A673 (cell line): Measurements from ENCODE around the gene UBA7. TPM values are rescaled to one million over a fixed set of nuclear protein-coding genes. Genes with fewer than 3 reads are reported as not detected.
A peak's percentile ranks its signal among the peaks of the same experiment; 100 is the strongest.

Experiments used
- BruUV-seq: library from RNA; stranded (reverse); fragments of 400-500 nt; replicated peaks from 2 replicates; lab custom pipeline; 2021; lab: Mats Ljungman, UMichigan
- CTCF ChIA-PET: fragments of 300-600 bp; sonication (Branson Sonifier 250); formaldehyde crosslinking; loops from one replicate; lab custom pipeline; 2022; ENCODE audit warnings: antibody characterized with exemption; lab: Charles Lee
- POLR2A ChIA-PET: fragments of 300-600 bp; sonication (Branson Sonifier 250); formaldehyde crosslinking; loops from one replicate; lab custom pipeline; 2022; ENCODE audit warnings: antibody characterized with exemption; ENCODE audit not compliant: low non-redundant PET; lab: Charles Lee
- DNase-seq: peaks from one replicate; pipeline ENCODE4 v3.0.0-alpha.2; 2015; ENCODE audit warnings: low spot score
- H3K27ac ChIP-seq: fragments of 200-600 bp; sonication (generic); 2 replicates; pipeline ENCODE4 v1.5.1; 2016; ENCODE audit warnings: mixed run types, low read depth, mild to moderate bottlenecking, mixed read lengths, antibody characterized with exemption, low read length; ENCODE audit not compliant: poor library complexity, severe bottlenecking
- H3K27me3 ChIP-seq: fragments of 200-600 bp; sonication (generic); replicated peaks from 2 replicates; pipeline ENCODE4 v1.6.1; 2017; ENCODE audit warnings: mixed run types, low read depth, mild to moderate bottlenecking, mixed read lengths, antibody characterized with exemption, low read length; ENCODE audit not compliant: insufficient read depth, poor library complexity
- H3K36me3 ChIP-seq: fragments of 200-600 bp; sonication (generic); 2 replicates; pipeline ENCODE4 v1.6.1; 2016; ENCODE audit warnings: mixed run types, mild to moderate bottlenecking, mixed read lengths, antibody characterized with exemption, low read length; ENCODE audit not compliant: insufficient read depth, poor library complexity, severe bottlenecking
- H3K4me1 ChIP-seq: fragments of 200-600 bp; sonication (generic); 2 replicates; pipeline ENCODE4 v1.6.1; 2017; ENCODE audit warnings: mixed run types, mild to moderate bottlenecking, mixed read lengths, antibody characterized with exemption, low read length; ENCODE audit not compliant: insufficient read depth, poor library complexity, severe bottlenecking
- H3K4me3 ChIP-seq: fragments of 200-600 bp; sonication (generic); 2 replicates; pipeline ENCODE4 v1.5.1; 2016; ENCODE audit warnings: low read depth, mixed run types, mild to moderate bottlenecking, mixed read lengths, low read length; ENCODE audit not compliant: poor library complexity, severe bottlenecking
- H3K9me3 ChIP-seq: fragments of 200-600 bp; sonication (generic); 2 replicates; pipeline ENCODE4 v1.6.1; 2016; ENCODE audit warnings: mixed run types, low read depth, mild to moderate bottlenecking, mixed read lengths, antibody characterized with exemption, low read length; ENCODE audit not compliant: poor library complexity, severe bottlenecking
- EZH2 ChIP-seq: fragments of 200-600 bp; sonication (generic); IDR thresholded peaks from 2 replicates; pipeline ENCODE4 v1.6.1; 2017; ENCODE audit warnings: borderline replicate concordance, low read depth, mild to moderate bottlenecking, mixed read lengths, antibody characterized with exemption, low read length; ENCODE audit not compliant: poor library complexity, severe bottlenecking
- intact Hi-C: fragments of 100-400 bp; cut with micrococcal nuclease; formaldehyde crosslinking; loops from one replicate; pipeline ENCODE4 v1.10.0; 2022; ENCODE audit not compliant: unreplicated experiment
- total RNA-seq: library from RNA; stranded (reverse); gene quantifications from 2 replicates; pipeline ENCODE4 v1.2.3, GENCODE V29; 2021
- TF ChIP-seq, protein P1 (sequence below): fragments of 300-800, 200-600 bp; sonication (generic); conservative IDR thresholded peaks from 2 replicates; pipeline ENCODE4 v1.5.1; 2017; ENCODE audit warnings: low read depth, mild to moderate bottlenecking, antibody characterized with exemption, low read length, moderate library complexity, mixed read lengths

Gene UBA7
- total RNA-seq, 1 experiment from 2014 or later = 2.2 TPM

DNA sequence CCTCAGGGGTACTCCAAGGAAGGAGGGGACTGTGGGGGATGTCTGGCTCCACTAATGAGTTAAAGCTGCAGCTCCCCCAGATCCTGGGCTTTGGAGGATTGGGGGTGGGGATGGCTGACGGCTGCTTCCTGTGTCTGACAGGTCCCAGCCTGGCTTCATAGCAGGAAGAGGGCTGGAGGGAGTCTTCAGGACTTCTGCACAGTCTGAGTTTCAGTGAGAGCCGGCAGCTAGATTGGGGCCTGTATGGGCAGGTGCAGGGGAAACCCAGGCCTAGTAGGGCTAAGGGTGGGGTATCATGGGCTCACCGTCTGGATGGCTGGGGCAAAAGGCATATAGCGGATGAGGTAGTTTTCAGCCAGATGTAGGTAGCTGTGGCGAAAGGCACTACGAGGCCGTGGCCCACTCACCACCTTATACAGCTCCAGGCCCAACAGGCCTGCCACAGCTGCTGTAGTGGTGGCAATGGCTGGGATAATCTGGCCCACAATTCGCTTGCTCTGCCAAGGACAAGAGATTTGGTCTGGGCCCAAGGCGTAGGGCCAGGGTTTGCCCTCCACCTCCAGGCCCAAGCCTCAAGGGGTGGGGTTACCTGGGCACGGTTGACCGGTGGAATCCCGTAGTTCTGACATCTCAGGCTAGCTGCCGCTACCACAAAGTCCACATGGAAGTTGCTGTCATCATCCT is 6.2 kb downstream of the UBA7 start:
- ChIA-PET POLR2A (no interaction called here), CTCF (no interaction called here)
- no peaks in the 10 kb centered on the region for H3K27me3 ChIP-seq
- peaks cover 2% of the 10 kb centered on the region for H3K36me3 ChIP-seq
- peaks cover 37% of the 10 kb centered on the region for H3K4me1 ChIP-seq
- H3K4me3 ChIP-seq = no peak overlapping the region
- no peaks in the 10 kb centered on the region for H3K9me3 ChIP-seq
- no TSS peak for BruUV-seq
- peak; percentile 41 for DNase-seq
- intact Hi-C loops = no loop called here
- H3K27ac ChIP-seq = peak overlapping the region; percentile 98
- TF ChIP-seq EZH2 = no peak
- TF ChIP-seq, protein P1, sequence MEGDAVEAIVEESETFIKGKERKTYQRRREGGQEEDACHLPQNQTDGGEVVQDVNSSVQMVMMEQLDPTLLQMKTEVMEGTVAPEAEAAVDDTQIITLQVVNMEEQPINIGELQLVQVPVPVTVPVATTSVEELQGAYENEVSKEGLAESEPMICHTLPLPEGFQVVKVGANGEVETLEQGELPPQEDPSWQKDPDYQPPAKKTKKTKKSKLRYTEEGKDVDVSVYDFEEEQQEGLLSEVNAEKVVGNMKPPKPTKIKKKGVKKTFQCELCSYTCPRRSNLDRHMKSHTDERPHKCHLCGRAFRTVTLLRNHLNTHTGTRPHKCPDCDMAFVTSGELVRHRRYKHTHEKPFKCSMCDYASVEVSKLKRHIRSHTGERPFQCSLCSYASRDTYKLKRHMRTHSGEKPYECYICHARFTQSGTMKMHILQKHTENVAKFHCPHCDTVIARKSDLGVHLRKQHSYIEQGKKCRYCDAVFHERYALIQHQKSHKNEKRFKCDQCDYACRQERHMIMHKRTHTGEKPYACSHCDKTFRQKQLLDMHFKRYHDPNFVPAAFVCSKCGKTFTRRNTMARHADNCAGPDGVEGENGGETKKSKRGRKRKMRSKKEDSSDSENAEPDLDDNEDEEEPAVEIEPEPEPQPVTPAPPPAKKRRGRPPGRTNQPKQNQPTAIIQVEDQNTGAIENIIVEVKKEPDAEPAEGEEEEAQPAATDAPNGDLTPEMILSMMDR = no peak

DNA sequence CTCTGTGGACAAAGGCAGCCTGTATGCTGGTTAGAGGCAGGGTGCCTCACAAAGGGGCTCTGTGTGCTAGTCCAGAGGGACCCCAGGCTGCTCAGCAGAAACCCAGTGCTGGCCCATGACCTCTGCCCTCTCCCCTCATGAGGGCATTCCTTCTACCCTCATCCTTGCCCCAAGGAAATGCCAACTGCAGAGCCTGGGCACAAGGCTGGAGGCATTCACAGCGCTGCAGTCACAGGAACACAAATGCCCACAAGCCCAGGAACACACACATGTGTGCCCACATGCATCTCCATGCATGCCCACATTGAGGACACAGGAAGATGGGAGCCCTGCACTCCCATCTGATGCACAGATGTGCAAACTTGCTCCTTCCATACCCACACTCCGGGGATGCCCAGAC is 6.9 kb downstream of the UBA7 start:
- CTCF ChIA-PET = no interaction called here
- BruUV-seq = no TSS peak
- DNase-seq = no peak
- H3K4me3 ChIP-seq = no peak overlapping the region
- peaks cover 37% of the 10 kb centered on the region for H3K4me1 ChIP-seq
- intact Hi-C loops = no loop called here
- POLR2A ChIA-PET = no interaction called here
- TF ChIP-seq EZH2 = no peak
- TF ChIP-seq, protein P1 = no peak
- peak overlapping the region; percentile 98 for H3K27ac ChIP-seq
- peaks cover 2% of the 10 kb centered on the region for H3K36me3 ChIP-seq
- no peaks in the 10 kb centered on the region for H3K27me3 ChIP-seq
- H3K9me3 ChIP-seq = no peaks in the 10 kb centered on the region

DNA sequence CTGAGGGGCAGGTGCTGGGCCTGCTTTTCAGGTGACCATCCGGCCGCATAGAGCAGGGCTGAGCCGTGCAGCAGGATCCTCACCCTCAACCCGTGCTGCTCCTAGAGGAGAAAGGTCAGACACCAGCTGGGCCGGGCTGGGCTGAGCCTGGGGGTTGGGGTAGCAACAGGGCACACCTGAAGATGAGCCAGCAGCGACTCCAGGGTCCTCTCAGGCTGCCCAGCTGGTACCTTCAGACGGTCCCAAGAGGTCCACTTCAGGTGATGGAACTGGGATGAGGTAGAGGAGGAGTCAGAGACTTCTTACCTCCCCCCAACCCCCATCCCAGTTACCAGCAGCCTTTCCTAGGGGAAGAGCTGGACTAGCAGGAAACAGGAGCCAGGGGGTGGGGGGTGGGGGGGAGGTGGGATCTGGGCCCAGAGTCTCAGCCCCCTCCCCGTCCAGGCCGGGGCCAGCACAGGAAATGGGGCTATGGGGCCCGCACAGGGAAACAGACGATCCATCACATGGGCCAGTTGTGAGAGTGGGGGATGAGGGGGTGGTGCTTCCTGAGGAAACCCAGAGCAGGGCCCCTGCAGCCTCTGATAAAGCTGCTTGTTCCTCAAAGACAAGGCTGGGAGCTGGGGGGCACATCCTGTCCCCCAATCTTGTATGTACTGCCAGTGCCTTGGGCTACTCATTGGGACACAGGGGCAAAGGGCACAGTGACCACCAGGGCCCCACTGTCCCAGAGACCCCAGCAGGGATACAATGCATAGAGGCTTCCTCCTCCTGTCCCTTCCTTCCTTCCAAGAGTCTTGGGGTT is 7.7 kb downstream of the UBA7 start:
- peak overlapping the region; percentile 17 for H3K4me3 ChIP-seq
- no peaks in the 10 kb centered on the region for H3K27me3 ChIP-seq
- H3K4me1 ChIP-seq = peaks cover 37% of the 10 kb centered on the region
- TF ChIP-seq, protein P1 = no peak
- no peak for TF ChIP-seq EZH2
- BruUV-seq = no TSS peak
- H3K27ac ChIP-seq = peak overlapping the region; percentile 98
- peaks cover 2% of the 10 kb centered on the region for H3K36me3 ChIP-seq
- peak; percentile 79 for DNase-seq
- POLR2A ChIA-PET = interaction anchor here (0.9 kb wide), 1 partner anchor 14 kb away, joined by 3 read pairs; no protein-coding TSS in a partner anchor
- CTCF ChIA-PET = interaction anchor here (0.9 to 1.9 kb wide), 2 partner anchors 30 to 33 kb away, joined by 8 to 20 read pairs; no protein-coding TSS in a partner anchor
- intact Hi-C loops = no loop called here
- no peaks in the 10 kb centered on the region for H3K9me3 ChIP-seq
